H9 (cell line): ENCODE data around the gene KLHL18. TPM values are rescaled to one million over a fixed set of nuclear protein-coding genes. Genes with fewer than 3 reads are reported as not detected.
A peak's percentile ranks its signal among the peaks of the same experiment; 100 is the strongest.

Experiments used
- DNase-seq: peaks from one replicate; pipeline ENCODE4 v3.0.0-alpha.2; 2017
- H2AFZ ChIP-seq: one replicate; pipeline ENCODE4 v1.6.1; 2013; ENCODE audit warnings: mild to moderate bottlenecking, low read length, control low read depth, moderate library complexity
- H2AK5ac ChIP-seq: 2 replicates; pipeline ENCODE4 v1.6.1; 2013; ENCODE audit warnings: low read length, control low read depth, mixed read lengths; ENCODE audit not compliant: insufficient read length
- H2BK120ac ChIP-seq: one replicate; pipeline ENCODE4 v1.6.1; 2013; ENCODE audit warnings: low read depth, mild to moderate bottlenecking, low read length, control low read depth, inconsistent platforms; ENCODE audit not compliant: poor library complexity, severe bottlenecking
- H2BK12ac ChIP-seq: 2 replicates; pipeline ENCODE4 v1.6.1; 2013; ENCODE audit warnings: low read length, control low read depth, mixed read lengths, low read depth; ENCODE audit not compliant: insufficient read length
- H2BK15ac ChIP-seq: 2 replicates; pipeline ENCODE4 v1.6.1; 2013; ENCODE audit warnings: low read depth, low read length, control low read depth
- H2BK20ac ChIP-seq: one replicate; pipeline ENCODE4 v1.6.1; 2013; ENCODE audit warnings: low read depth, mild to moderate bottlenecking, low read length, control low read depth, inconsistent platforms; ENCODE audit not compliant: poor library complexity, severe bottlenecking
- H2BK5ac ChIP-seq: 2 replicates; pipeline ENCODE4 v1.6.1; 2013; ENCODE audit warnings: low read length, control low read depth, mixed read lengths; ENCODE audit not compliant: insufficient read length
- H3K14ac ChIP-seq: 2 replicates; pipeline ENCODE4 v1.6.1; 2013; ENCODE audit warnings: low read length, control low read depth; ENCODE audit not compliant: insufficient read depth
- H3K18ac ChIP-seq: 2 replicates; pipeline ENCODE4 v1.6.1; 2013; ENCODE audit warnings: low read depth, mild to moderate bottlenecking, mixed read lengths, low read length, control low read depth; ENCODE audit not compliant: insufficient read length
- H3K23ac ChIP-seq: 2 replicates; pipeline ENCODE4 v1.6.1; 2013; ENCODE audit warnings: low read length, control low read depth, mixed read lengths, low read depth; ENCODE audit not compliant: insufficient read length
- H3K23me2 ChIP-seq: 2 replicates; pipeline ENCODE4 v1.6.1; 2013; ENCODE audit warnings: low read depth, mild to moderate bottlenecking, mixed read lengths, low read length, control low read depth; ENCODE audit not compliant: insufficient read length, poor library complexity, severe bottlenecking
- H3K27ac ChIP-seq: 2 replicates; pipeline ENCODE4 v1.5.1; 2013; ENCODE audit warnings: low read length, control low read depth, mixed read lengths, low read depth; ENCODE audit not compliant: insufficient read length
- H3K27me3 ChIP-seq: 2 replicates; pipeline ENCODE4 v1.6.1; 2013; ENCODE audit warnings: low read length, control low read depth, inconsistent platforms; ENCODE audit not compliant: insufficient read depth
- H3K4ac ChIP-seq: 2 replicates; pipeline ENCODE4 v1.6.1; 2013; ENCODE audit warnings: low read depth, mild to moderate bottlenecking, control low read depth, inconsistent platforms, low read length, moderate library complexity
- H3K4me1 ChIP-seq: 2 replicates; pipeline ENCODE4 v1.6.1; 2013; ENCODE audit warnings: low read length, control low read depth, inconsistent platforms; ENCODE audit not compliant: insufficient read depth
- H3K4me2 ChIP-seq: 2 replicates; pipeline ENCODE4 v1.6.1; 2013; ENCODE audit warnings: low read length, control low read depth, mixed read lengths; ENCODE audit not compliant: insufficient read length, insufficient read depth
- H3K56ac ChIP-seq: 2 replicates; pipeline ENCODE4 v1.6.1; 2013; ENCODE audit warnings: low read depth, mild to moderate bottlenecking, mixed read lengths, low read length, control low read depth; ENCODE audit not compliant: insufficient read length
- H3K79me1 ChIP-seq: 2 replicates; pipeline ENCODE4 v1.6.1; 2013; ENCODE audit warnings: low read depth, mild to moderate bottlenecking, moderate library complexity, low read length, control low read depth, inconsistent platforms; ENCODE audit not compliant: insufficient read depth, poor library complexity, severe bottlenecking
- H3K79me2 ChIP-seq: 2 replicates; pipeline ENCODE4 v1.6.1; 2013; ENCODE audit warnings: low read length, control low read depth, inconsistent platforms; ENCODE audit not compliant: insufficient read depth
- H3K9ac ChIP-seq: 2 replicates; pipeline ENCODE4 v1.6.1; 2013; ENCODE audit warnings: low read length, control low read depth, mixed read lengths; ENCODE audit not compliant: insufficient read length; ENCODE audit errors: extremely low read depth
- H3K9me3 ChIP-seq: one replicate; pipeline ENCODE4 v1.6.1; 2013; ENCODE audit warnings: low read depth, low read length, inconsistent platforms; ENCODE audit not compliant: control insufficient read depth
- H3T11ph ChIP-seq: one replicate; pipeline ENCODE4 v1.6.1; 2013; ENCODE audit warnings: mild to moderate bottlenecking, low read length, control low read depth, inconsistent platforms
- H4K20me1 ChIP-seq: one replicate; pipeline ENCODE4 v1.6.1; 2013; ENCODE audit not compliant: control insufficient read depth, insufficient read length, insufficient read depth
- H4K5ac ChIP-seq: 2 replicates; pipeline ENCODE4 v1.6.1; 2013; ENCODE audit warnings: low read depth, mild to moderate bottlenecking, mixed read lengths, low read length, control low read depth; ENCODE audit not compliant: insufficient read length
- H4K8ac ChIP-seq: replicated peaks from 2 replicates; pipeline ENCODE4 v1.6.1; 2013; ENCODE audit warnings: low read length, control low read depth, mixed read lengths, low read depth; ENCODE audit not compliant: insufficient read length
- H4K91ac ChIP-seq: 2 replicates; pipeline ENCODE4 v1.6.1; 2013; ENCODE audit warnings: low read depth, mild to moderate bottlenecking, moderate library complexity, mixed read lengths, low read length, control low read depth; ENCODE audit not compliant: insufficient read length
- H3K27ac Mint-ChIP-seq, 3 experiments: 2 replicates in 2 of 3; 3 replicates in 1 of 3; pipeline ENCODE4 v1.8.0; 2020 to 2021; ENCODE audit warnings: mixed read lengths in 3 of 3, mild to moderate bottlenecking in 1 of 3, moderate library complexity in 1 of 3
- H3K27me3 Mint-ChIP-seq: 2 replicates; pipeline ENCODE4 v1.8.0; 2021; ENCODE audit warnings: low read depth, mild to moderate bottlenecking, moderate library complexity, mixed read lengths
- H3K36me3 Mint-ChIP-seq, 3 experiments: 2 replicates in 2 of 3; 3 replicates in 1 of 3; pipeline ENCODE4 v1.8.0; 2020 to 2021; ENCODE audit warnings: low read depth in 3 of 3, mixed read lengths in 3 of 3; ENCODE audit not compliant: insufficient read depth in 1 of 3
- H3K4me1 Mint-ChIP-seq, 2 experiments: 2 replicates each; pipeline ENCODE4 v1.8.0; 2020; ENCODE audit warnings: mixed read lengths in 2 of 2
- H3K4me3 Mint-ChIP-seq, 2 experiments: 2 replicates in 1 of 2; 3 replicates in 1 of 2; pipeline ENCODE4 v1.8.0; 2020 to 2021; ENCODE audit warnings: mild to moderate bottlenecking in 2 of 2, mixed read lengths in 2 of 2, moderate library complexity in 1 of 2
- H3K9me3 Mint-ChIP-seq, 2 experiments: 2 replicates in 1 of 2; 3 replicates in 1 of 2; pipeline ENCODE4 v1.8.0; 2020; ENCODE audit warnings: mild to moderate bottlenecking in 2 of 2, mixed read lengths in 2 of 2, moderate library complexity in 1 of 2
- CTCF ChIP-seq: fragments of 200-600 bp; sonication (generic); conservative IDR thresholded peaks from 3 replicates; pipeline ENCODE4 v1.8.0; 2021; ENCODE audit warnings: antibody characterized with exemption, mild to moderate bottlenecking
- WGBS: extraction: QIAGEN DNeasy Blood & Tissue Kit; methylation state at CpG from one replicate; pipeline ENCODE4 v1.1.7; 2013; ENCODE audit warnings: missing lambda C conversion rate, low lambda C conversion rate, mixed read lengths; ENCODE audit not compliant: insufficient read length; ENCODE audit errors: extremely low coverage; 5-methylcytosine and 5-hydroxymethylcytosine counted together
- total RNA-seq: library from RNA; stranded (reverse); gene quantifications from 2 replicates; pipeline ENCODE4 v1.2.1, GENCODE V29; 2021

The KLHL18 gene
- total RNA-seq, 1 experiment from 2014 or later = 55.3 TPM

GRCh38 chr3:47379411-47379899 lies 96.7 kb downstream of the KLHL18 start:
- Histone ChIP-seq H4K91ac (no peak overlapping the region), H4K5ac (no peak overlapping the region), H3K79me1 (peaks cover 3% of the 10 kb centered on the region), H3K4me1 (no peaks in the 10 kb centered on the region), H2BK120ac (no peak overlapping the region), H3K23me2 (peaks cover 16% of the 10 kb centered on the region), H4K20me1 (no peaks in the 10 kb centered on the region), H3K4ac (no peak overlapping the region), H3K56ac (no peak overlapping the region), H3K9me3 (no peaks in the 10 kb centered on the region), H3K27ac (no peak overlapping the region), H2AFZ (no peak overlapping the region), H2BK20ac (no peak overlapping the region), H2BK12ac (no peak overlapping the region), H3K79me2 (peaks cover 9% of the 10 kb centered on the region; the same call in 1 of the 2 replicates), H3K9ac (peak overlapping the region; percentile 94), H2BK5ac (no peak overlapping the region), H2AK5ac (no peak overlapping the region), H3K4me2 (peak overlapping the region; percentile 99), H4K8ac (no peak overlapping the region), H3T11ph (no peak overlapping the region), H2BK15ac (no peak overlapping the region), H3K14ac (no peak overlapping the region), H3K23ac (no peak overlapping the region), H3K27me3 (no peaks in the 10 kb centered on the region), H3K18ac (no peak overlapping the region)
- Mint-ChIP-seq H3K27me3 (peaks cover 2% of the 10 kb centered on the region; the same call in 1 of the 2 replicates), H3K4me3 (peak overlapping the region; percentile 98 to 100), H3K4me1 (peaks cover 26 to 33% of the 10 kb centered on the region in 2 experiments), H3K27ac (peak overlapping the region in 1 of 3 experiments; percentile 100; a peak in 2 of 7 replicates), H3K36me3 (peaks cover 0 to 8% (median 8%) of the 10 kb centered on the region in 3 experiments; a peak in 5 of 7 replicates), H3K9me3 (no peaks in the 10 kb centered on the region; a peak in 1 of 5 replicates)
- DNase-seq = no peak
- no CpG with 5 or more reads among the region's 19 CpGs for WGBS
- TF ChIP-seq CTCF = no peak
